RWPE2 (cell line): ENCODE results near the gene CTNND2.

Experiments
- ATAC-seq: fragments of 200-7000 bp; cut with Tn5 transposase; 3 replicates; pipeline ENCODE4 v1.9.1; 2021; ENCODE audit warnings: low read depth
- DNase-seq: peaks from one replicate; pipeline ENCODE4 v3.0.0-alpha.2; 2020; ENCODE audit warnings: low spot score
- H3K27ac ChIP-seq: fragments of 450-650 bp; 2 replicates; pipeline ENCODE4 v1.5.1; 2017; ENCODE audit warnings: mild to moderate bottlenecking; ENCODE audit not compliant: poor library complexity, severe bottlenecking
- H3K27me3 ChIP-seq: fragments of 250-450 bp; sonication (Bioruptor Pico); 2 replicates; pipeline ENCODE4 v1.5.1; 2021; ENCODE audit warnings: mild to moderate bottlenecking, moderate library complexity; ENCODE audit not compliant: insufficient read depth, poor library complexity, severe bottlenecking
- H3K36me3 ChIP-seq: fragments of 250-450 bp; sonication (Bioruptor Pico); 2 replicates; pipeline ENCODE4 v1.5.1; 2020; ENCODE audit warnings: low read depth, mild to moderate bottlenecking, moderate library complexity
- H3K4me1 ChIP-seq: fragments of 250-450 bp; sonication (Bioruptor Pico); 2 replicates; pipeline ENCODE4 v1.5.1; 2021; ENCODE audit warnings: mild to moderate bottlenecking, moderate library complexity; ENCODE audit not compliant: insufficient read depth, poor library complexity, severe bottlenecking
- H3K4me3 ChIP-seq: fragments of 250-450 bp; sonication (Bioruptor Pico); 2 replicates; pipeline ENCODE4 v1.5.1; 2021; ENCODE audit warnings: mild to moderate bottlenecking, moderate library complexity; ENCODE audit not compliant: severe bottlenecking
- H3K9me3 ChIP-seq: fragments of 250-450 bp; sonication (Bioruptor Pico); 2 replicates; pipeline ENCODE4 v1.5.1; 2021; ENCODE audit warnings: mild to moderate bottlenecking, moderate library complexity; ENCODE audit not compliant: severe bottlenecking
- TF ChIP-seq, protein P1 (sequence below): fragments of 450-650 bp; IDR thresholded peaks from one replicate; pipeline ENCODE4 v1.5.1; 2017; ENCODE audit warnings: mild to moderate bottlenecking, moderate library complexity; ENCODE audit not compliant: poor library complexity, severe bottlenecking

The CTNND2 gene

DNA sequence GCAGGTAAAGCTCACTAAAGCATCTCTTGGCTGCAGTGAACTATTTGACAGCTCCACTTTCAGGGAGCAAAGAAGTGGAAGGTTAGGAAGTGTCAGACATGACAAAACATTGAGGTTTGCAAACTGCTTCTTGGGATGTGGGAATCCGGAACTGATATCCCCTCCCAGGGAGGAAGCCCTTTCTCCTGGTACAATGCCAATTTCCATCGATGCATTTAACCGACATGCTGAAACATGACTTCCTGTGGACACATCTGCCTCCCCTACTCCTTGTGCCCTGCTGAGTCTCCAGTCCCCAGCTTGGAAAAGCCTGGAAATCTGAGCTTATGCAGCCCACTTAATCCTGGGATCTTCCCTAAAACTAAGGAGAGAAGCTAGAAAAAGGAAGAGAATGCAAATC, 820.1 kb downstream of the CTNND2 start:
- peaks cover 15% of the 10 kb centered on the region for H3K27me3 ChIP-seq
- no peak overlapping the region for H3K4me3 ChIP-seq

DNA sequence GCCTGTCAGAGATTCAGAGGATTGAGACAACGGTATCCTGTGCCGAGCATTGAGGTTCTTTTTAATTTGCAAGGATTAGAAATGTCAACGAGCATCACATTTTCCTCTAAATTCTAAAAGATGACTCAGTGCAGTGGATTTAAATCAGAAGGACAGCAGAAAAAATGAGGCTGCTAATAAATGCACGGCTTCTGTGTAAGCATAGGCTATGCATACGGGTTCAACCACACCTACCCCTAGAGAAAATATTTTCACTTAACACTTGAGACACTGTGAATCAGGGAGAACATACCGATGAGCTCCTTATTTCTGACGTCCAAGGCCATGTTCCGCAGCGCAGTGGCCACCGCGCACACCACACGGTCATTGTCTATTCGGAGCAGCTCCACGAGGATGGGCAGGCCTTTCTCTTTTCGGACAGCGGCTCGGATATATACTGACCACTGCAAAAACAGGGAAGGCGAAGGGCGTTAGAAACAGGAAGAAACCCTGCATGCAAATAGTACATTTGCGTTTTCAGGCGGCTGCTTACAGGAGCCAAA, 821.8 kb downstream of the CTNND2 start:
- H3K4me1 ChIP-seq: no peaks in the 10 kb centered on the region
- TF ChIP-seq, protein P1, sequence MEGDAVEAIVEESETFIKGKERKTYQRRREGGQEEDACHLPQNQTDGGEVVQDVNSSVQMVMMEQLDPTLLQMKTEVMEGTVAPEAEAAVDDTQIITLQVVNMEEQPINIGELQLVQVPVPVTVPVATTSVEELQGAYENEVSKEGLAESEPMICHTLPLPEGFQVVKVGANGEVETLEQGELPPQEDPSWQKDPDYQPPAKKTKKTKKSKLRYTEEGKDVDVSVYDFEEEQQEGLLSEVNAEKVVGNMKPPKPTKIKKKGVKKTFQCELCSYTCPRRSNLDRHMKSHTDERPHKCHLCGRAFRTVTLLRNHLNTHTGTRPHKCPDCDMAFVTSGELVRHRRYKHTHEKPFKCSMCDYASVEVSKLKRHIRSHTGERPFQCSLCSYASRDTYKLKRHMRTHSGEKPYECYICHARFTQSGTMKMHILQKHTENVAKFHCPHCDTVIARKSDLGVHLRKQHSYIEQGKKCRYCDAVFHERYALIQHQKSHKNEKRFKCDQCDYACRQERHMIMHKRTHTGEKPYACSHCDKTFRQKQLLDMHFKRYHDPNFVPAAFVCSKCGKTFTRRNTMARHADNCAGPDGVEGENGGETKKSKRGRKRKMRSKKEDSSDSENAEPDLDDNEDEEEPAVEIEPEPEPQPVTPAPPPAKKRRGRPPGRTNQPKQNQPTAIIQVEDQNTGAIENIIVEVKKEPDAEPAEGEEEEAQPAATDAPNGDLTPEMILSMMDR: no peak
- DNase-seq: no peak

More for the DNA sequence above, 820.1 kb downstream of the CTNND2 start:
- ATAC-seq: no peak
- TF ChIP-seq, protein P1: no peak
- DNase-seq: no peak
- H3K36me3 ChIP-seq: no peaks in the 10 kb centered on the region
- H3K9me3 ChIP-seq: no peaks in the 10 kb centered on the region
- no peaks in the 10 kb centered on the region for H3K4me1 ChIP-seq
- no peak overlapping the region for H3K27ac ChIP-seq

DNA sequence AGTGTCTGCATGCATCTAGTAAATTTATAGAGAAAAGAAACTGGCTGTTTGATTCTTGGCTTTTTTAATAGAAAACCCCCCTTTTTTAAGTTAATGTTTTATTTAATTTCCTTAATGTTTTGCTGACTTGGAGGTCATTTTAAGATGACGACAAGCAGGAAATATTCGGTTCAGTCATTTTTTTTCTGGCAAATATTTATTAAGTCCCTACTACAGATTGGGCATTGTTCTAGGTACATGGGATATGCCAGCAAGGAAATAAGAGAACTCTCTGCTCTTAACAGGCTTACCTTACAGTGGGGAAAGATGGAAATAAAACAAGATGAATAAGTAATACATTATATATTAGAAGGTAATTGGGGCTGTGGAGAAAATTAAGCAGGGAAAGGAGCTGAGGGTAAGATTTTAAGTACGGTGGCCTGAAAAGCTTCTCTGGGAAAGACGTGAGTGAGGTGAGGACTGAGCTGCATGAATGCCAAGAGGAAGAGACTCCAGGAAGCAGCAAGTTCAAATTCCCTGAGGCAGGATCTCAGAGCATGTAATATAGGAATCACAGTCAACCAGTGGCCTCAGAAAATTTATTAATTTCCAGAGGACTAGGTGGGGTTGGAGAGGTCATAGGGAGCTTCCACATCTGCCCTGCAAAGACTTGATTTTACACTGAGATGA, 827.2 kb downstream of the CTNND2 start:
- no peaks in the 10 kb centered on the region for H3K36me3 ChIP-seq
- no peak for DNase-seq
- H3K4me1 ChIP-seq: no peaks in the 10 kb centered on the region
- H3K27me3 ChIP-seq: peaks cover 49% of the 10 kb centered on the region
- TF ChIP-seq, protein P1: no peak
- no peak overlapping the region for H3K27ac ChIP-seq
- H3K9me3 ChIP-seq: no peaks in the 10 kb centered on the region
- no peak overlapping the region for H3K4me3 ChIP-seq
- no peak for ATAC-seq

More for the DNA sequence above, 821.8 kb downstream of the CTNND2 start:
- H3K27ac ChIP-seq: no peak overlapping the region
- H3K27me3 ChIP-seq: peaks cover 19% of the 10 kb centered on the region
- ATAC-seq: no peak
- H3K4me3 ChIP-seq: no peak overlapping the region
- H3K36me3 ChIP-seq: no peaks in the 10 kb centered on the region
- no peaks in the 10 kb centered on the region for H3K9me3 ChIP-seq

DNA sequence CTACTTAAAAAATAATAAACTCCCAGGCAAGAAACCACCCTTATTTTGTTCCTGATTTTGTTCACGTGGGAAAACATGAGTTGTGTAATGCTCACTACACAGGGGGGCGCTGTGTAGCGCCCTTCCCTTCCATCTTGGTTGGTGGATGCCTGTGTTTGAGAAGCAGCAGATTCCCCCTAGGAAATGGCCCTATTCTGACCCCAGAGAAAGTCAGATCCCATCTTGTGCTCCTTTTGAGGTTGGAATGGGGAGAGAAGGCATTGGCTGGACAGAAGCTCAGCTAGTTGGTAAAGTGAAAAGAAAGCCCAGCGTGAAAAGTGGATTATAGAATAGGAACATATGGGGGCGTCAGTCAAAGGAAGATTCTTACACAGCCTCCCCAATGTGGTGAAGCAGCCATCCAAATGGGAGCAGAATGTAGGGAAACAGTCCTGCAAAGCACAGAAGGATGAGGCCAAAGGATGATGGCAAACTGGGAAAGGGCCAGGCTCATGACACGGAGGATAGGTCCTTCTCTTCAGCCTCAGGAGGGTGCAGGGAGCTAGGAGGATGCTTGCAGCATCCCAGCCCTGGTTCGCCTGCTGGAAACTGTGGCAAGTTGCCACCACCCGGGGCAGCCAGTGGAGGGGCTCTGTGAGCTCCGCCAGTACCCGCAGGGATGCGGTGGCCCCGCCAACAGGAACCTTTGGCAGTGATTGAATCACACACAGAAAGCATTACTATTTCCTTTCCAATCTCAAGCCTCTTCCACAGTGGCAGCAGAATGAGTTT, 829.0 kb downstream of the CTNND2 start:
- Histone ChIP-seq H3K4me3 (no peak overlapping the region), H3K4me1 (no peaks in the 10 kb centered on the region), H3K27me3 (peaks cover 58% of the 10 kb centered on the region), H3K27ac (no peak overlapping the region), H3K9me3 (no peaks in the 10 kb centered on the region), H3K36me3 (no peaks in the 10 kb centered on the region)
- TF ChIP-seq, protein P1: no peak
- no peak for DNase-seq
- no peak for ATAC-seq
